Heart right ventricle (tissue), 16 donors: ENCODE results near the gene MMD. TPM values are rescaled to one million over a fixed set of nuclear protein-coding genes. Genes with fewer than 3 reads are reported as not detected.
A peak's percentile ranks its signal among the peaks of the same experiment; 100 is the strongest.
"Not testable (repeated sequence)": the region's sequence is repeated elsewhere in the genome, so short reads cannot be mapped to it uniquely, and the experiment has no call there.

Experiments used
- ATAC-seq, 8 donors: fragments of 200-7000 bp; cut with Tn5 transposase; one replicate each; pipeline ENCODE4 v1.9.1; 2020; ENCODE audit warnings: mild to moderate bottlenecking in 8 of 8, moderate library complexity in 8 of 8, moderate number of reproducible peaks in 1 of 8
- DNase-seq, 2 donors: peaks; one replicate each; pipeline ENCODE4 v3.0.0-alpha.2; 2020
- H3K27ac ChIP-seq, 10 donors: fragments of 200-600 bp; sonication (generic) in 2 of 10; one replicate each; pipeline versions ENCODE4 v1.5.0 to v1.8.0; 2020 to 2022; ENCODE audit warnings: mild to moderate bottlenecking in 3 of 10
- H3K27me3 ChIP-seq, 7 donors: fragments of 200-600 bp; one replicate each; pipeline ENCODE4 v1.8.0; 2021 to 2022; ENCODE audit warnings: mild to moderate bottlenecking in 2 of 7
- H3K36me3 ChIP-seq, 9 donors: fragments of 200-600 bp; sonication (generic) in 1 of 9; one replicate each; pipeline versions ENCODE4 v1.5.0 to v1.8.0; 2020 to 2022; ENCODE audit warnings: mild to moderate bottlenecking in 2 of 9
- H3K4me1 ChIP-seq, 9 donors: fragments of 200-600 bp; sonication (generic) in 1 of 9; one replicate each; pipeline versions ENCODE4 v1.5.0 to v1.8.0; 2020 to 2022; ENCODE audit warnings: mild to moderate bottlenecking in 4 of 9
- H3K4me3 ChIP-seq, 10 donors: fragments of 200-600 bp; sonication (generic) in 2 of 10; one replicate each; pipeline versions ENCODE4 v1.5.0 to v1.8.0; 2020 to 2022; ENCODE audit warnings: mild to moderate bottlenecking in 7 of 10, moderate library complexity in 2 of 10
- H3K9me3 ChIP-seq, 11 donors: fragments of 200-600 bp in 10 of 11; sonication (generic) in 2 of 11; one replicate each; pipeline versions ENCODE4 v1.5.0 to v1.8.0; 2013 to 2022; ENCODE audit warnings: mild to moderate bottlenecking in 2 of 11, control low read depth in 1 of 11, moderate library complexity in 1 of 11
- CTCF ChIP-seq, 9 donors: fragments of 200-600 bp; sonication (generic) in 2 of 9; IDR thresholded peaks; one replicate each; pipeline versions ENCODE4 v1.5.0 to v1.8.0; 2021 to 2022; ENCODE audit warnings: antibody characterized with exemption in 9 of 9, mild to moderate bottlenecking in 5 of 9, moderate library complexity in 1 of 9
- WGBS, 2 donors: extraction: QIAGEN DNeasy Blood & Tissue Kit; methylation state at CpG; one replicate each; pipeline ENCODE4 v1.1.7; 2013; ENCODE audit warnings: inconsistent platforms in 1 of 2; 5-methylcytosine and 5-hydroxymethylcytosine counted together
- intact Hi-C, 10 donors: fragments of 100-400 bp; cut with DNase I; formaldehyde crosslinking; loops; one replicate each; pipeline versions ENCODE4 v1.11.1 to v1.14.2; 2022
- polyA plus RNA-seq, 2 donors: library from polyadenylated mRNA; stranded (reverse); fragments of 200-250 nt; gene quantifications; one replicate each; pipeline ENCODE4 v1.2.3, GENCODE V29; 2013
- total RNA-seq, 10 donors: library from RNA; stranded (reverse); fragmentation: NEBNext Ultra II Directional in 3 of 10; extraction: Animal tissue kit (Norgen Biotek cat#: 25700) in 3 of 10; gene quantifications; one replicate each; pipeline versions ENCODE4 v1.2.1 to v1.2.4, GENCODE V29; 2021 to 2023
- donor health status: Arrhythmogenic right ventricular cardiomyopathy.
- donor health status: ischemic (EF 13 %, LVEDD 7.1; RV severe dilation, severe dysfunction).
- donor health status: healthy with polysubstance abuse.
- donor health status: DM: no; HTN: yes; CAD: no.
- donor health status: DM: no; HTN: no; CAD: no.
- donor health status: ischemic (EF 25% LVEDD 6.9; RV normal size, moderate dysfunction).
- donor health status: ischemic (EF 25% LVEDD 5.7; RV mildly dilated, moderate dysfunction).
- donor health status: healthy.
- donor health status: DM: yes; HTN: yes; CAD: no.
- donor health status: Ischemic cardiomyopathy.
- donor health status: ischemic (EF 35%, LVEDD 5.7; RV mildly dilated, moderate dysfunction).
- donor health status: nonischemic (EF 11% LVEDD 7.7; RV severe dilation, severe dysfunction).
- donor health status: DM: yes; HTN: yes; CAD: no.
- donor health status: PGD.
- donor health status: ischemic (EF 29% LVEDD 5.4; RV normal size, mild dysfunction).
- donor health status: nonischemic (EF 23%, LVEDD 6.1; RV moderate dilation, normal function).

Gene MMD
- total and polyA plus RNA-seq, 12 donors = 6.4 to 20.8 (median 10.4) TPM

GRCh38 chr17:55446581-55447205 lies 25.1 kb upstream of the MMD start:
- TF ChIP-seq CTCF (IDR thresholded peaks at IDR 0.05) = no peak
- WGBS, 2 donors = 70 to 78% methylated on average over 4 of the region's 4 CpGs
- H3K9me3 ChIP-seq = no peaks in the 10 kb centered on the region
- intact Hi-C loops = no loop called here
- H3K4me1 ChIP-seq = peaks cover 0 to 22% (median 4%) of the 10 kb centered on the region in 9 donors
- no peaks in the 10 kb centered on the region for H3K27me3 ChIP-seq
- H3K36me3 ChIP-seq = no peaks in the 10 kb centered on the region
- ATAC-seq (no peak), DNase-seq (no peak)
- no peak overlapping the region for H3K27ac ChIP-seq
- no peak overlapping the region for H3K4me3 ChIP-seq

- H3K36me3 ChIP-seq, H3K27me3 ChIP-seq, H3K9me3 ChIP-seq, intact Hi-C loops, H3K4me3 ChIP-seq, DNase-seq: not testable (repeated sequence)
- H3K27ac ChIP-seq = peak overlapping the region in 1 of 10 donors; percentile 26
- 95 to 96% methylated on average over 4 of the region's 4 CpGs for WGBS, 2 donors
- peak in 1 of 8 donors; percentile 29 for ATAC-seq
- peaks cover 0 to 16% (median under 1%) of the 10 kb centered on the region in 9 donors for H3K4me1 ChIP-seq
Observed at GRCh38 chr17:55446004-55446403, 24.4 kb upstream of the MMD start.

- intact Hi-C loops = no loop called here
- Histone ChIP-seq H3K4me1 (peaks cover 0 to 13% (median 0%) of the 10 kb centered on the region in 9 donors), H3K27me3 (no peaks in the 10 kb centered on the region), H3K4me3 (no peak overlapping the region), H3K27ac (peak overlapping the region in 1 of 10 donors; percentile 26), H3K36me3 (no peaks in the 10 kb centered on the region), H3K9me3 (no peaks in the 10 kb centered on the region)
- no peak for ATAC-seq
- 67 to 74% methylated on average over 6 of the region's 6 CpGs for WGBS, 2 donors
- TF ChIP-seq CTCF (IDR thresholded peaks at IDR 0.05) = no peak
- no peak for DNase-seq
Observed at GRCh38 chr17:55444471-55445441, 23.1 kb upstream of the MMD start.

- no peak for TF ChIP-seq CTCF (IDR thresholded peaks at IDR 0.05)
- ATAC-seq (no peak), DNase-seq (no peak)
- H3K27me3 ChIP-seq = no peaks in the 10 kb centered on the region
- peaks cover 0 to 13% (median 0%) of the 10 kb centered on the region in 9 donors for H3K4me1 ChIP-seq
- H3K9me3 ChIP-seq = no peaks in the 10 kb centered on the region
- H3K27ac ChIP-seq = no peak overlapping the region
- intact Hi-C loops = no loop called here
- 92 to 96% methylated on average over 10 of the region's 10 CpGs for WGBS, 2 donors
- no peaks in the 10 kb centered on the region for H3K36me3 ChIP-seq
- no peak overlapping the region for H3K4me3 ChIP-seq
Observed at GRCh38 chr17:55443904-55444303, 22.3 kb upstream of the MMD start.
